Testis (tissue), 3 donors: ENCODE data around the gene HOXA10. TPM values are rescaled to one million over a fixed set of nuclear protein-coding genes. Genes with fewer than 3 reads are reported as not detected.

Source experiments
- DNase-seq: peaks from one replicate; pipeline ENCODE4 v3.0.0-alpha.2; 2019
- H3K27ac ChIP-seq, 2 donors: fragments of 200-600 bp; sonication (generic); one replicate each; pipeline ENCODE4 v1.5.1; 2019
- H3K27me3 ChIP-seq: fragments of 200-600 bp; sonication (generic); one replicate; pipeline ENCODE4 v1.5.1; 2019
- H3K36me3 ChIP-seq: fragments of 200-600 bp; sonication (generic); one replicate; pipeline ENCODE4 v1.5.1; 2017; ENCODE audit warnings: low read depth; ENCODE audit errors: missing control alignments
- H3K4me1 ChIP-seq: fragments of 200-600 bp; sonication (generic); one replicate; pipeline ENCODE4 v1.5.1; 2019
- H3K4me3 ChIP-seq, 2 donors: fragments of 200-600 bp; sonication (generic); one replicate each; pipeline ENCODE4 v1.5.1; 2017 to 2019
- H3K9me3 ChIP-seq: fragments of 200-600 bp; sonication (generic); one replicate; pipeline ENCODE4 v1.5.1; 2017
- POLR2A ChIP-seq: fragments of 450-650 bp; IDR thresholded peaks from one replicate; pipeline ENCODE4 v1.6.1; 2017; ENCODE audit warnings: antibody characterized with exemption, mild to moderate bottlenecking, moderate library complexity
- WGBS, 2 donors: methylation state at CpG; one replicate each; pipeline ENCODE4 v1.1.5; 2018; 5-methylcytosine and 5-hydroxymethylcytosine counted together
- intact Hi-C: fragments of 100-400 bp; cut with DNase I; formaldehyde crosslinking; loops from one replicate; pipeline ENCODE4 v1.15.1; 2023; ENCODE audit warnings: low total_unique reads
- polyA plus RNA-seq: library from polyadenylated mRNA; stranded (reverse); fragments of 350-450 nt; fragmentation: Illumina TruSeq; extraction: RNeasy Lipid Tissue Mini Kit (QIAGEN cat#74804); gene quantifications from one replicate; pipeline ENCODE4 v1.2.3, GENCODE V29; 2014; ENCODE audit warnings: low read depth, low replicate concordance; ENCODE audit not compliant: insufficient read depth
- total RNA-seq, 2 donors: library from RNA; depleted of rRNA; stranded (reverse); fragments of >200 nt; gene quantifications; one replicate each; pipeline ENCODE4 v1.2.3, GENCODE V29; 2016
- TF ChIP-seq, protein P1 (sequence below), 3 experiments: fragments of 450-650 bp in 2 of 3; fragments of 200-600 bp in 1 of 3; sonication (generic) in 1 of 3; IDR thresholded peaks; one replicate each; pipeline ENCODE4 v1.5.1; 2016 to 2019; ENCODE audit warnings: antibody characterized with exemption in 3 of 3, mild to moderate bottlenecking in 2 of 3, moderate library complexity in 1 of 3

The HOXA10 gene
- total and polyA plus RNA-seq, 3 donors from 2014 or later, result 0.31 to 1.8 (median 1.6) TPM

DNA sequence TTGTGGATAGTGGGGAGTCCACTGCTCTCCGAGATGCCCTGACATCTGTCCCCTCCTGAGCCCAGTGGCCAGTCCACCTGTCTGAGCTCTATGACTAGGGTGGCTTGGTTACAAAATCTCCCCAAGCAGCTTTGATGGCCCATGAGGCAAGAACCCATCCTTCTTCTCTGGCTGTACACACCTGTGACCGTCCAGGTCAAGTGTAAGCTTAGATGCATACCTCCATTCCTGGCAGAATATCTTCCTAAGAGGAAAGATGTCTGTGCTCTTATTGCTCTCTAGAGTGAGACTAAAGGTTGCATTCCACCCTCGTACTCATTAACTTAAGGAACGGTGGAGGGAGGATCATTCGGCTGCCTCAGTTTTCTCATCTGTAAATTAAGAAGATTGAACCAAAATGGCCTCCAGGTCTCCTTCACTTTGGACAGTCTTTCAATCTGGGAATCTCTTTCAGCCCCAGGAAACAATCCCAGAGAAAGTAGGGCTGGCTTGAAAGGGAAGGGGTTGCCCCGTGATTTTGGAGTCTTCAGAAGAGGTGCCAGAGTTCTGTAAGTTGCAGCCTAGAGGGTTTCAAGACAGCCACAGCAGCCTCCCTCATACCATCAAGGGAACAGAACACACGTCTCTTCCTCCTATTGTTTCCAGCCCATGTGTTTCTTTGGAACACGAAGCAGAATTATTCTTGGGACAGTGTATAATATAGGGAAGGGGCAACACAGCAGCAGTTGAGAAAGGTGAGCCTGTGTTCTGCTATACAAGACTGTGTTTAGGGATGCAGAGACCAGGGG, 49.0 kb downstream of the HOXA10 start:
- Histone ChIP-seq H3K27me3 (no peaks in the 10 kb centered on the region), H3K36me3 (no peaks in the 10 kb centered on the region), H3K4me3 (no peak overlapping the region), H3K27ac (no peak overlapping the region), H3K9me3 (no peaks in the 10 kb centered on the region), H3K4me1 (no peaks in the 10 kb centered on the region)
- WGBS, 2 donors, result 54 to 56% methylated on average over 7 to 8 of the region's 8 CpGs
- intact Hi-C loops, result no loop called here
- DNase-seq, result no peak
- TF ChIP-seq, protein P1, sequence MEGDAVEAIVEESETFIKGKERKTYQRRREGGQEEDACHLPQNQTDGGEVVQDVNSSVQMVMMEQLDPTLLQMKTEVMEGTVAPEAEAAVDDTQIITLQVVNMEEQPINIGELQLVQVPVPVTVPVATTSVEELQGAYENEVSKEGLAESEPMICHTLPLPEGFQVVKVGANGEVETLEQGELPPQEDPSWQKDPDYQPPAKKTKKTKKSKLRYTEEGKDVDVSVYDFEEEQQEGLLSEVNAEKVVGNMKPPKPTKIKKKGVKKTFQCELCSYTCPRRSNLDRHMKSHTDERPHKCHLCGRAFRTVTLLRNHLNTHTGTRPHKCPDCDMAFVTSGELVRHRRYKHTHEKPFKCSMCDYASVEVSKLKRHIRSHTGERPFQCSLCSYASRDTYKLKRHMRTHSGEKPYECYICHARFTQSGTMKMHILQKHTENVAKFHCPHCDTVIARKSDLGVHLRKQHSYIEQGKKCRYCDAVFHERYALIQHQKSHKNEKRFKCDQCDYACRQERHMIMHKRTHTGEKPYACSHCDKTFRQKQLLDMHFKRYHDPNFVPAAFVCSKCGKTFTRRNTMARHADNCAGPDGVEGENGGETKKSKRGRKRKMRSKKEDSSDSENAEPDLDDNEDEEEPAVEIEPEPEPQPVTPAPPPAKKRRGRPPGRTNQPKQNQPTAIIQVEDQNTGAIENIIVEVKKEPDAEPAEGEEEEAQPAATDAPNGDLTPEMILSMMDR (IDR thresholded peaks at IDR 0.05), result no peak
- no peak for TF ChIP-seq POLR2A

DNA sequence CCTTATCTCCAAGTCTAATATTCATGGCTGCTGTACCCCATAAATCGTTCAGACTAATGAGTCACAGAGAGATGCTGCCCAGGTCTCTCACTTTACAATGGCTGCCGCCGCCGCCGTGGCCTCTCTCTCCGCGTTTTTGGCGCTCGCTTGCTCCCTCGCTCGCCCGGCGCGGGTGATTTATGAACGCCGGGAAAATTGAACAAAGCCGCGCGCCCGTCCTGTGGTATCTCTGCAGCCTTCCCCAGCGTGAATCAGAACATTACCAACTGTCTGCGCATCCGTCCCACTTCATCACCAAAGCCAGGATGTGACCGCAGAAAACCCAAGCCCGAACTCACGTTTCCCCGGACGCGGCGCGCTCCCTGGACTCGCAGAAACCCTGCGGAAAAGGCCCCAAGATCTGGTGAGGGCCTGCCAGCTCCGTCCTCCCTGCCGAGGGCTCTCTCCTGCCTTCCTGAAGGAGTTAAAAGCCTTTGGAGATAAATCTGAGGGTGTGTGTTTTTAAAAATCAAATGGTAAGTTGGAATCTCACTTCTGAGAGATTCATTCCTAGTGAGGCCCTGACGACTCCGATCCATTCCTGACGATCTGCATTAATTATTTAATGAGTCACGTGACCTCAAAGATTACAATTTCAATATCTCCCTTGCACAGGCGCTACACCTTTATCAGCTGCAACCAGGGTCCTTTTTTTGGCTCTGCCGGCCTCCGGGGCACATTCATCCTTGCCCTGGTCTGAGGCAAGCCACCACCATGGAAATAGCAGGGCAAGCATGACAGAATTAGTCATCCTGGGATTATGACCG, 49.8 kb downstream of the HOXA10 start:
- intact Hi-C loops, result no loop called here
- 14 to 16% methylated on average over 32 to 43 of the region's 43 CpGs for WGBS, 2 donors
- no peak overlapping the region for H3K4me3 ChIP-seq
- no peak for DNase-seq
- no peaks in the 10 kb centered on the region for H3K4me1 ChIP-seq
- H3K9me3 ChIP-seq, result no peaks in the 10 kb centered on the region
- no peaks in the 10 kb centered on the region for H3K27me3 ChIP-seq
- no peak for TF ChIP-seq POLR2A
- TF ChIP-seq, protein P1 (IDR thresholded peaks at IDR 0.05), result no peak
- H3K36me3 ChIP-seq, result no peaks in the 10 kb centered on the region
- H3K27ac ChIP-seq, result no peak overlapping the region

DNA sequence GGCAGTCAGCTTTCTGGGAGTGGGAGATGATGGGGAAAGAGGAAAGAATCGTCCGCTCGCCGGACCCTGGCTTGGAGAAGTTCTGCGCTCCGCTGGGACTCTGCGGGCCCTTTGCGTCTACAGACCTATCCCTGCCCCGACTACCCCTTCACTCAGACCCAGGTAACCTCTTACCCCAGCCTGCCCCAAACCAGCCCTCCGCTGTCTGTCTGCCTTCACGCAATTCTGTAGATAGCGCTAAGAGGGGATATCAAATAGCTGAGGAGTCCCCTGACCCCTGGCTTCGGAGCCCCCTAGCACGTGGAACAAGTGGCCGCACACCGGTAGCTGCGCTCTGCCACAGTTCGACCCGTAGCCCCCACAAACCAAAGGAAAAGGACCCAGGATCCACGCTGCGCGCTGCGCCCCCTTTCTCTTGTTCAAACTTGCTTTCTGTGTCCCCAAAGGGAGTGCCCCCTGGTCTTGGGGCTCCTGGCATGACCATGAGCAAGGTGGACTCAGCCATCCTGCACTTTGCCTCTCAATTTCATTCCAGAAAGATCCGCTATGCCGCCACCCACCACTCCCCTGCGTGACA, 50.6 kb downstream of the HOXA10 start:
- H3K4me1 ChIP-seq, result no peaks in the 10 kb centered on the region
- intact Hi-C loops, result no loop called here
- 18 to 34% methylated on average over 18 to 26 of the region's 26 CpGs for WGBS, 2 donors
- no peaks in the 10 kb centered on the region for H3K9me3 ChIP-seq
- no peaks in the 10 kb centered on the region for H3K27me3 ChIP-seq
- no peak overlapping the region for H3K4me3 ChIP-seq
- TF ChIP-seq, protein P1 (IDR thresholded peaks at IDR 0.05), result no peak
- no peak for TF ChIP-seq POLR2A
- no peak overlapping the region for H3K27ac ChIP-seq
- H3K36me3 ChIP-seq, result no peaks in the 10 kb centered on the region
- DNase-seq, result no peak

DNA sequence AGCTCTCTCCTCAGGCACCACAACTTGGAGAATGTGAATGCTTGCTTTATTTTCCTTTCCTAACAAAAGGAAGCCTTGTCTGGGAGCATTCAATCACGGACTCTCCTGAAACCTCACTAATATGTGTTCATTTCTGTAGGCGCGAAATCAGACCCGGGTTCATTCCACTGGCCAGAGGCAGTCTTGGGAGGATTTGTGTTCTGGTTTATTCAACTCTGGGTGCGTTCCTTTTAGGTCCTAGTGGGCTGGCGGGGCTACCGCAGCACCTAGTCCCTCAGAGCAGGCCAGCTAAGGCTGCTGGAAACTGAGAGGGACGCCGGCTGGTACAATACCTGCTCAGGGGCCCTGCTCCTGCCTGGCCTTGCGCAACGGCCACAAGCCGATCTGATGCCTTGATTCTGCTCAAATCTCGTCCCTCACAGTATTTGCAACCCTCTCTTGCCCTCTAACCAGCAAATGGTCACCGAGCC, 51.1 kb downstream of the HOXA10 start:
- Histone ChIP-seq H3K27me3 (no peaks in the 10 kb centered on the region), H3K9me3 (no peaks in the 10 kb centered on the region), H3K36me3 (no peaks in the 10 kb centered on the region), H3K27ac (no peak overlapping the region), H3K4me3 (no peak overlapping the region), H3K4me1 (no peaks in the 10 kb centered on the region)
- TF ChIP-seq POLR2A, result no peak
- TF ChIP-seq, protein P1 (IDR thresholded peaks at IDR 0.05), result no peak
- 24 to 28% methylated on average over 11 to 14 of the region's 14 CpGs for whole genome bisulfite sequencing, 2 donors
- no peak for DNase-seq
- intact Hi-C loops, result no loop called here
